Measurements from ENCODE around the gene FBXL12.

FBXL12 gene

DNA sequence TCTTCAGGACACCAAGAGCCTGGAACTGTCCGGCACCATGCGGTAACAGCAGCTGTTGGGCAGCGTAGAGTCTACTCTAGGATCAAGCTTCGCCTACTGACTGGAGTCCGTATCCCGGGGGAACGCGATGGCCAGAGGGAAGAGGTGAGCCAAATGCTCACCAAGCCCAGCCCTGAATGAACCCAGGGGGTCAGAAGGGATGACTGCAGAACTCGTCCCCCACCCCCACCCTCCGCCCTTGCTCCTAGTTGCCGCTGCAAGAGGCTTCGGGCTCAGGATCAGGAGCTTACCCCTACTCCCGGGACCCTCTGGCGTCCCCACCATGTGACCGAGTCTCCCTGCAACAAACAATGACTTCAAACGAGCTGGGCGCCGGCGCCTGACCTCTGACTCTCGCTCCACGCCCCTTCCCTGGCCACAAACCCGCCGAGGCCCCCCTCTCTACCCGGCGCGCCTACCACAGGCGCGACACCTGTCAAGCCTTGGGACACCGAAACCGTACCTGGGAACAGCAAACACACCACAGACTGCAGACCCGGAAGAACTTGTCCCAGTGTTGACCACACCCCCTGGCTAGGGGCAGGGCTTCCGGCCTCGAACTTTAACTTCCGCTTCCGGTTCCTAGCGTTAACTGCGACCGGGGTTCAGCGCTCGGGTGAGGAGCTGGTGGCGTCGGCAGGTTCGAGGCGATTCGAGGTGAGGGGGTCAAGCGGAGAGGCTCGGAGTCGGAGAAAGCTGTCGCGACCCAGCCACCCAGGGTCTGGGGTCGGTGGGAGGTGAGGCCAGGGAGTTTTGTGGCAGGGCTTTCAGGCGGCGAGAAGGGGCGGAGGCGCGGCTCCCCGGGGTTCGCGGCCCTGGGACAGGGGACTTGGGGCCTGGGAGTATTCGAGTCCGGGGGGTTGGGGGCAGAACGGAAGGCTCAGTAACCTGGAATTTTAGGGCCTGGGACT, 8.7 kb upstream of the FBXL12 start, which contains the start of gene UBL5 (continued):
- TF ChIP-seq, protein P1, sequence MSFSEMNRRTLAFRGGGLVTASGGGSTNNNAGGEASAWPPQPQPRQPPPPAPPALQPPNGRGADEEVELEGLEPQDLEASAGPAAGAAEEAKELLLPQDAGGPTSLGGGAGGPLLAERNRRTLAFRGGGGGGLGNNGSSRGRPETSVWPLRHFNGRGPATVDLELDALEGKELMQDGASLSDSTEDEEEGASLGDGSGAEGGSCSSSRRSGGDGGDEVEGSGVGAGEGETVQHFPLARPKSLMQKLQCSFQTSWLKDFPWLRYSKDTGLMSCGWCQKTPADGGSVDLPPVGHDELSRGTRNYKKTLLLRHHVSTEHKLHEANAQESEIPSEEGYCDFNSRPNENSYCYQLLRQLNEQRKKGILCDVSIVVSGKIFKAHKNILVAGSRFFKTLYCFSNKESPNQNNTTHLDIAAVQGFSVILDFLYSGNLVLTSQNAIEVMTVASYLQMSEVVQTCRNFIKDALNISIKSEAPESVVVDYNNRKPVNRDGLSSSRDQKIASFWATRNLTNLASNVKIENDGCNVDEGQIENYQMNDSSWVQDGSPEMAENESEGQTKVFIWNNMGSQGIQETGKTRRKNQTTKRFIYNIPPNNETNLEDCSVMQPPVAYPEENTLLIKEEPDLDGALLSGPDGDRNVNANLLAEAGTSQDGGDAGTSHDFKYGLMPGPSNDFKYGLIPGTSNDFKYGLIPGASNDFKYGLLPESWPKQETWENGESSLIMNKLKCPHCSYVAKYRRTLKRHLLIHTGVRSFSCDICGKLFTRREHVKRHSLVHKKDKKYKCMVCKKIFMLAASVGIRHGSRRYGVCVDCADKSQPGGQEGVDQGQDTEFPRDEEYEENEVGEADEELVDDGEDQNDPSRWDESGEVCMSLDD (tag by site-specific recombination; IDR thresholded peaks at IDR 0.05), result peak; percentile 48; the same call in 1 of the 2 replicates
- TF ChIP-seq ZBTB48 (tag by site-specific recombination; IDR thresholded peaks at IDR 0.05), result no peak
- TF ChIP-seq, protein P2, sequence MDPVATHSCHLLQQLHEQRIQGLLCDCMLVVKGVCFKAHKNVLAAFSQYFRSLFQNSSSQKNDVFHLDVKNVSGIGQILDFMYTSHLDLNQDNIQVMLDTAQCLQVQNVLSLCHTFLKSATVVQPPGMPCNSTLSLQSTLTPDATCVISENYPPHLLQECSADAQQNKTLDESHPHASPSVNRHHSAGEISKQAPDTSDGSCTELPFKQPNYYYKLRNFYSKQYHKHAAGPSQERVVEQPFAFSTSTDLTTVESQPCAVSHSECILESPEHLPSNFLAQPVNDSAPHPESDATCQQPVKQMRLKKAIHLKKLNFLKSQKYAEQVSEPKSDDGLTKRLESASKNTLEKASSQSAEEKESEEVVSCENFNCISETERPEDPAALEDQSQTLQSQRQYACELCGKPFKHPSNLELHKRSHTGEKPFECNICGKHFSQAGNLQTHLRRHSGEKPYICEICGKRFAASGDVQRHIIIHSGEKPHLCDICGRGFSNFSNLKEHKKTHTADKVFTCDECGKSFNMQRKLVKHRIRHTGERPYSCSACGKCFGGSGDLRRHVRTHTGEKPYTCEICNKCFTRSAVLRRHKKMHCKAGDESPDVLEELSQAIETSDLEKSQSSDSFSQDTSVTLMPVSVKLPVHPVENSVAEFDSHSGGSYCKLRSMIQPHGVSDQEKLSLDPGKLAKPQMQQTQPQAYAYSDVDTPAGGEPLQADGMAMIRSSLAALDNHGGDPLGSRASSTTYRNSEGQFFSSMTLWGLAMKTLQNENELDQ (tag by site-specific recombination; IDR thresholded peaks at IDR 0.05; ENCODE audit: low read depth), result no peak
- TF ChIP-seq MYNN (tag by site-specific recombination; IDR thresholded peaks at IDR 0.05; ENCODE audit: borderline replicate concordance), result no peak
- no peak for TF ChIP-seq ZNF830 (tag by site-specific recombination; IDR thresholded peaks at IDR 0.05; ENCODE audit: low read depth)
- TF ChIP-seq ZNF785 (tag by site-specific recombination; IDR thresholded peaks at IDR 0.05), result no peak
- no peak for TF ChIP-seq SCRT2 (tag by site-specific recombination; IDR thresholded peaks at IDR 0.05)
- TF ChIP-seq ZNF707 (tag by site-specific recombination; IDR thresholded peaks at IDR 0.05), result no peak
- TF ChIP-seq, protein P3, sequence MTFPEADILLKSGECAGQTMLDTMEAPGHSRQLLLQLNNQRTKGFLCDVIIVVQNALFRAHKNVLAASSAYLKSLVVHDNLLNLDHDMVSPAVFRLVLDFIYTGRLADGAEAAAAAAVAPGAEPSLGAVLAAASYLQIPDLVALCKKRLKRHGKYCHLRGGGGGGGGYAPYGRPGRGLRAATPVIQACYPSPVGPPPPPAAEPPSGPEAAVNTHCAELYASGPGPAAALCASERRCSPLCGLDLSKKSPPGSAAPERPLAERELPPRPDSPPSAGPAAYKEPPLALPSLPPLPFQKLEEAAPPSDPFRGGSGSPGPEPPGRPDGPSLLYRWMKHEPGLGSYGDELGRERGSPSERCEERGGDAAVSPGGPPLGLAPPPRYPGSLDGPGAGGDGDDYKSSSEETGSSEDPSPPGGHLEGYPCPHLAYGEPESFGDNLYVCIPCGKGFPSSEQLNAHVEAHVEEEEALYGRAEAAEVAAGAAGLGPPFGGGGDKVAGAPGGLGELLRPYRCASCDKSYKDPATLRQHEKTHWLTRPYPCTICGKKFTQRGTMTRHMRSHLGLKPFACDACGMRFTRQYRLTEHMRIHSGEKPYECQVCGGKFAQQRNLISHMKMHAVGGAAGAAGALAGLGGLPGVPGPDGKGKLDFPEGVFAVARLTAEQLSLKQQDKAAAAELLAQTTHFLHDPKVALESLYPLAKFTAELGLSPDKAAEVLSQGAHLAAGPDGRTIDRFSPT (tag by site-specific recombination; IDR thresholded peaks at IDR 0.05), result no peak
- no peak for TF ChIP-seq ZFP3 (tag by site-specific recombination; IDR thresholded peaks at IDR 0.05; ENCODE audit: low read depth)
- no peak for TF ChIP-seq ZNF544 (tag by site-specific recombination; IDR thresholded peaks at IDR 0.05)
- TF ChIP-seq KLF10 (tag by site-specific recombination; IDR thresholded peaks at IDR 0.05), result peak; percentile 92
- TF ChIP-seq, protein P4, sequence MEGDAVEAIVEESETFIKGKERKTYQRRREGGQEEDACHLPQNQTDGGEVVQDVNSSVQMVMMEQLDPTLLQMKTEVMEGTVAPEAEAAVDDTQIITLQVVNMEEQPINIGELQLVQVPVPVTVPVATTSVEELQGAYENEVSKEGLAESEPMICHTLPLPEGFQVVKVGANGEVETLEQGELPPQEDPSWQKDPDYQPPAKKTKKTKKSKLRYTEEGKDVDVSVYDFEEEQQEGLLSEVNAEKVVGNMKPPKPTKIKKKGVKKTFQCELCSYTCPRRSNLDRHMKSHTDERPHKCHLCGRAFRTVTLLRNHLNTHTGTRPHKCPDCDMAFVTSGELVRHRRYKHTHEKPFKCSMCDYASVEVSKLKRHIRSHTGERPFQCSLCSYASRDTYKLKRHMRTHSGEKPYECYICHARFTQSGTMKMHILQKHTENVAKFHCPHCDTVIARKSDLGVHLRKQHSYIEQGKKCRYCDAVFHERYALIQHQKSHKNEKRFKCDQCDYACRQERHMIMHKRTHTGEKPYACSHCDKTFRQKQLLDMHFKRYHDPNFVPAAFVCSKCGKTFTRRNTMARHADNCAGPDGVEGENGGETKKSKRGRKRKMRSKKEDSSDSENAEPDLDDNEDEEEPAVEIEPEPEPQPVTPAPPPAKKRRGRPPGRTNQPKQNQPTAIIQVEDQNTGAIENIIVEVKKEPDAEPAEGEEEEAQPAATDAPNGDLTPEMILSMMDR (tag by site-specific recombination; IDR thresholded peaks at IDR 0.05), result 0 out of 2 replicates have a peak, but pooled peaks have one; percentile 13
- TF ChIP-seq, protein P5, sequence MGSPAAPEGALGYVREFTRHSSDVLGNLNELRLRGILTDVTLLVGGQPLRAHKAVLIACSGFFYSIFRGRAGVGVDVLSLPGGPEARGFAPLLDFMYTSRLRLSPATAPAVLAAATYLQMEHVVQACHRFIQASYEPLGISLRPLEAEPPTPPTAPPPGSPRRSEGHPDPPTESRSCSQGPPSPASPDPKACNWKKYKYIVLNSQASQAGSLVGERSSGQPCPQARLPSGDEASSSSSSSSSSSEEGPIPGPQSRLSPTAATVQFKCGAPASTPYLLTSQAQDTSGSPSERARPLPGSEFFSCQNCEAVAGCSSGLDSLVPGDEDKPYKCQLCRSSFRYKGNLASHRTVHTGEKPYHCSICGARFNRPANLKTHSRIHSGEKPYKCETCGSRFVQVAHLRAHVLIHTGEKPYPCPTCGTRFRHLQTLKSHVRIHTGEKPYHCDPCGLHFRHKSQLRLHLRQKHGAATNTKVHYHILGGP (tag by site-specific recombination; IDR thresholded peaks at IDR 0.05), result no peak
- no peak for TF ChIP-seq ZNF654 (tag by site-specific recombination; IDR thresholded peaks at IDR 0.05; ENCODE audit: low read depth)
- TF ChIP-seq ZNF48 (tag by site-specific recombination; IDR thresholded peaks at IDR 0.05), result no peak
- peak; percentile 94 for TF ChIP-seq SP2 (tag by site-specific recombination; IDR thresholded peaks at IDR 0.05)
- TF ChIP-seq ZNF660 (tag by site-specific recombination; IDR thresholded peaks at IDR 0.05), result no peak
- TF ChIP-seq, protein P6, sequence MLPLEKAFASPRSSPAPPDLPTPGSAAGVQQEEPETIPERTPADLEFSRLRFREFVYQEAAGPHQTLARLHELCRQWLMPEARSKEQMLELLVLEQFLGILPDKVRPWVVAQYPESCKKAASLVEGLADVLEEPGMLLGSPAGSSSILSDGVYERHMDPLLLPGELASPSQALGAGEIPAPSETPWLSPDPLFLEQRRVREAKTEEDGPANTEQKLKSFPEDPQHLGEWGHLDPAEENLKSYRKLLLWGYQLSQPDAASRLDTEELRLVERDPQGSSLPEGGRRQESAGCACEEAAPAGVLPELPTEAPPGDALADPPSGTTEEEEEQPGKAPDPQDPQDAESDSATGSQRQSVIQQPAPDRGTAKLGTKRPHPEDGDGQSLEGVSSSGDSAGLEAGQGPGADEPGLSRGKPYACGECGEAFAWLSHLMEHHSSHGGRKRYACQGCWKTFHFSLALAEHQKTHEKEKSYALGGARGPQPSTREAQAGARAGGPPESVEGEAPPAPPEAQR (tag by site-specific recombination; IDR thresholded peaks at IDR 0.05), result no peak
- TF ChIP-seq ZNF416 (tag by site-specific recombination; IDR thresholded peaks at IDR 0.05), result no peak
- TF ChIP-seq, protein P7, sequence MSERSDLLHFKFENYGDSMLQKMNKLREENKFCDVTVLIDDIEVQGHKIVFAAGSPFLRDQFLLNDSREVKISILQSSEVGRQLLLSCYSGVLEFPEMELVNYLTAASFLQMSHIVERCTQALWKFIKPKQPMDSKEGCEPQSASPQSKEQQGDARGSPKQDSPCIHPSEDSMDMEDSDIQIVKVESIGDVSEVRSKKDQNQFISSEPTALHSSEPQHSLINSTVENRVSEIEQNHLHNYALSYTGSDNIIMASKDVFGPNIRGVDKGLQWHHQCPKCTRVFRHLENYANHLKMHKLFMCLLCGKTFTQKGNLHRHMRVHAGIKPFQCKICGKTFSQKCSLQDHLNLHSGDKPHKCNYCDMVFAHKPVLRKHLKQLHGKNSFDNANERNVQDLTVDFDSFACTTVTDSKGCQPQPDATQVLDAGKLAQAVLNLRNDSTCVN (tag by site-specific recombination; optimal IDR thresholded peaks at IDR 0.05), result peak; percentile 33
- no peak for TF ChIP-seq ZNF24 (tag by site-specific recombination; IDR thresholded peaks at IDR 0.05)
- TF ChIP-seq ZNF76 (tag by site-specific recombination; IDR thresholded peaks at IDR 0.05; ENCODE audit: borderline replicate concordance, low read depth), result peak; percentile 79
- TF ChIP-seq ZNF324 (tag by site-specific recombination; IDR thresholded peaks at IDR 0.05), result no peak; the same call in 1 of the 2 replicates
- no peak for TF ChIP-seq HOXC10 (CRISPR knock-in tag; IDR thresholded peaks at IDR 0.05)
- TF ChIP-seq ZNF670 (tag by site-specific recombination; IDR thresholded peaks at IDR 0.05; ENCODE audit: low read depth), result no peak
